ENCODE data around the gene FOXRED2.
A peak's percentile ranks its signal among the peaks of the same experiment; 100 is the strongest.
"Not testable (repeated sequence)": the region's sequence is repeated elsewhere in the genome, so short reads cannot be mapped to it uniquely, and the experiment has no call there.

Gene FOXRED2

GRCh38 chr22:36506637-36507517 lies at the start of gene FOXRED2:
Gene FOXRED2, minus strand, starts transcription at chr22:36507040. Its CDS starts 618 bp downstream, at chr22:36506422.
- peak; percentile 83 for DNase-seq (ENCODE audit: low read depth)

DNA sequence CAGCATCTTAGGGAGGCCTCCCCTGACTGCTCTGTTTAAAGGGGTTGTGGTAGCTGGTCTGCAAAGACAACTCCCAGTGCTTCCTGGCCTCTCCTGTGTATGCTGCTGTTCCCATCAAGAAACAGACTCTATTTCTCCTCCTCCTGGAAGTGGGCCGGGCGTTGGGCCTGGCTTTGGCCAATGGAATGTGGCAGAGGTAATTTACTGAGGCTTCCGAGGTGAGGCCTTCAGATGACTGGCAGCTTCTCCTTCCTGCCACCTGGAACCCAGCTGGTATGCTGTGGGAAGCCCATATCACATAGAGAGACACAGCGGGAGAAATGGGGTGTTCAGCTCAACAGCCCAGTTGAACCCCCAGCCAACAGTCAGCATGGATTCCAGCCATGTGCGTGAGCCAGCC lies 47.3 kb upstream of the FOXRED2 start:
- DNase-seq (ENCODE audit: low read depth), result no peak

- DNase-seq (ENCODE audit: low read depth), result no peak
These were observed 45.4 kb upstream of the FOXRED2 start for GRCh38 chr22:36552289-36552688.

DNA sequence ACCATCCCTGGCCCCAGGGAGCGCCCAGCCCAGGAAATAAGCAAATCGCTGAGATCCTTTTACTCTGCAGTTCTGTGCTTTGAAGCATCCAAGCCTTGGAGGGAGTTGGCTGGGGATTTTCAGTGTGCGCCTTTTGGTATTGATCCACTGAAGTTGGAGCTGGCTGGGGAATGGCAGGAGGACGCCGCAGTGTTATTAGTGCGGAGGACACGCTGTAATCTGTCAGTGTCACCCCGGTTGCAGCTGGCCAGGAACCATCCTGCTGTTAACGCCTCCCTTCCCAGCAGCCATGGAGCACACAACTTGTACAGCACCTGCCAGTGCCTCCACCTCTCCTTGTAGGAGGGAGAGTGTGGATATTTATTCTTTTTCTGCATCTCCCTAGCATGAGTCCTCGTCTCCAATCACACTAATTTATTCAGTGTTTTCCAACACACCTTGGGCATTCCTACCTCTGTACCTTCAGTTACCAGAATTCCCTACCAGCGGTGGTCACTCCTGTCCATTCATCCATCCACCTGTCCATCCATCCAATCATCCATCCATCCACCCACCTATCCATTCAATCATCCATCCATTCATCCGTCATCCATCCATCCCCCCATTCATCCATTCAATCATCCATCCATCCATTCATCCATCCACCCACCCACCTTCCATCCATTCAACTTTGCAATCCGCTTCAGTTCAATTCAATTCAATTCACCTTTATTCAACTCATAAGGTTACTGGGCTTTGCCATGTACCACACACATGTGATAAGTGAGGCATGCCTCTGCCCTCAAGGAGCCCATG lies 44.1 kb upstream of the FOXRED2 start:
- no peak for DNase-seq (ENCODE audit: low read depth)

- no peak for DNase-seq (ENCODE audit: low read depth)
These were observed 42.2 kb upstream of the FOXRED2 start for GRCh38 chr22:36549033-36549432.

- DNase-seq (ENCODE audit: low read depth), result no peak
These were observed 41.8 kb upstream of the FOXRED2 start for GRCh38 chr22:36548606-36549005.

GRCh38 chr22:36546932-36547331 lies 40.1 kb upstream of the FOXRED2 start:
- no peak for DNase-seq (ENCODE audit: low read depth)

DNA sequence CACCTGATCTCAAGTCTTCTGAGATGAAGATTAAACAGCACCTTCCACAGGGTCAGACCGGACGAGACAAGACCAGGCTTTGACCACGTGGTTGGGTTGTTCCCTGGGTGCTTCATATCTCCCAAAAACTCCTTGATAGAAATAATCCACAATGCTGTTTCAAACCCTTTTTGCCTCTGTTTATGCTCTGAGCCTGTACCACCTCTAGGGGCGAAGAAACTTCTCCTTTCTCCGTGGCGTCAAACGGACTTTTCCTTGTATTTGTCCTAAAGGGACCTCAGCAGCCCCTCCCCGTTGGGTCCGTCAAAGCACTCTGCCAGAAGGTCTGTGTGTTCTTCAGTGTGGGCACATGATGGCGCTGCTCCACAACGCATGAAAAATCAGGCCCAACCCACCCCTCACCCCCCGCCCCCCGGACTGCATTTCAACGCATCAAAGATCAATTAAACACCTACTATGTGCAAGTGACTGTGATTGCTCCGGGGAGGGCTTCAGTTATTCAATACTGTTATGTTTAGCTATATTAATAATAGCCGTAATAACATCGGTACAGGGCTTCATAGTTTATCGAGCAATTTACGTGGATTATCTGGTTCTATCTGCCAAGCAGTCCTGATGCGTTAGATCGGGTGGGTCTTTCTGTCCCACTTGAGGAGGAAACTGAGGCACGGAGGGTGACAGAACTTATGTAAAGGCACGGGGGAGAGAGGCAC lies 39.4 kb upstream of the FOXRED2 start:
- no peak for DNase-seq (ENCODE audit: low read depth)

- no peak for DNase-seq (ENCODE audit: low read depth)
These were observed 37.3 kb upstream of the FOXRED2 start for GRCh38 chr22:36544107-36544620.

GRCh38 chr22:36541831-36542411 lies 35.1 kb upstream of the FOXRED2 start:
- DNase-seq (ENCODE audit: low read depth), result peak; percentile 35

- DNase-seq (ENCODE audit: low read depth), result no peak
These were observed 34.2 kb upstream of the FOXRED2 start for GRCh38 chr22:36540867-36541642.

DNA sequence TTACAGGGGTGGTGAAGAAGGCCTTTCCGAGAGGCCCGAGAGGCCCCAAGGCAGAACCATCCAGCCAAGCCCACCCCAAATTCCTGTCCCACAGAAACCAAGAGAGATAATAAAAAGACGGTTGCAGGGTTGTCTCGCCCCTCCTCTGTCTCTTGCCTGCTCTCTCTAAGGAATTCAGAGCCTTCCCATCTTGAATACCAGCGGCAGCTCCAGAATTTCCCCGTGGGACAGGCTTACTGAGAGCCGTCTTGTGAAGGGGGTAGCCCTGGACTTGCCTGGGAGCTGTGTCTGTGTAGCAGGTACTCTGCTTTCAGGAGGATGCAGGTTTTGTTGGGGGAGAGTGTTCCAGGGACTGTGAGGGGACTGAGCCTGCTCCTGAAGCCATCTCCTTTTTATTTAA lies 31.7 kb upstream of the FOXRED2 start:
- no peak for DNase-seq (ENCODE audit: low read depth)

DNA sequence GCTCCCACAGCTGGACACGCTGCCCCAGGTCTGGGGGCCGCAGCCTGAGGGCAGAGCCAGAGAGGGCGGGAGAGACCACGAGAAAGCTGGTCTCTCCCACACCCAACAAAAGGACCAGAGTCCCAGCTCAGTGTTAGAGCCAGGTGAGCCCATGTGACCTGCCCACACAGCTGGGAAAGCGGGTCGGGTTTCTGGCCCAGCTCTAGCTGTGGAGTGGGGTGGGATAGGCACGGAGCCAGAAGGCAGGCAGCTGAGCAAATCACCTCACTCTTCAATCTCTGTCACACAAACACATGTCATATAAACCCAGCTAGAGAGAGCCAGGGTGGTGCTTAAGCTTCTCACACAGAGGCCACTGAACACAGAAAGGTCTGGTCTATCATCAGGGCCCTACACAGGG lies 29.9 kb upstream of the FOXRED2 start:
- DNase-seq (ENCODE audit: low read depth), result no peak

- not testable (repeated sequence) for DNase-seq (ENCODE audit: low read depth)
These were observed 26.5 kb upstream of the FOXRED2 start for GRCh38 chr22:36533320-36533719.

DNA sequence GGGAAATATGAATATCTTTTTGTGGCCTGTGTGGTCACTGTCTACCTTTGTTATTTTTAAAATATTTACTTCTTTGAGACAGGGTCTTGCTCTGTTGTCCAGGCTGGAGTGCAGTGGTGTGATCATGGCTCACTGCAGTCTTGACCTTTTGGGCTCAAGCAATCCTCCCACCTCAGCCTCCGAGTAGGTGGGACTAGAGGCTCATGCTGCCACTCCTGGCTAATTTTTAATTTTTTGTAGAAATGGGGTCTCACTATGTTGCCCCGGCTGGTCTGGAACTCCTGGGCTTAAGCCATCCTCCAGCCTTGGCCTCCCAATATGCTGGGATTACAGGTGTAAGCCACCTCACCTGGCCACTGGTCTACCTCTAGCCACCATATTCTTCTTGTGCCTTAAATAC lies 25.6 kb upstream of the FOXRED2 start:
- no peak for DNase-seq (ENCODE audit: low read depth)

DNA sequence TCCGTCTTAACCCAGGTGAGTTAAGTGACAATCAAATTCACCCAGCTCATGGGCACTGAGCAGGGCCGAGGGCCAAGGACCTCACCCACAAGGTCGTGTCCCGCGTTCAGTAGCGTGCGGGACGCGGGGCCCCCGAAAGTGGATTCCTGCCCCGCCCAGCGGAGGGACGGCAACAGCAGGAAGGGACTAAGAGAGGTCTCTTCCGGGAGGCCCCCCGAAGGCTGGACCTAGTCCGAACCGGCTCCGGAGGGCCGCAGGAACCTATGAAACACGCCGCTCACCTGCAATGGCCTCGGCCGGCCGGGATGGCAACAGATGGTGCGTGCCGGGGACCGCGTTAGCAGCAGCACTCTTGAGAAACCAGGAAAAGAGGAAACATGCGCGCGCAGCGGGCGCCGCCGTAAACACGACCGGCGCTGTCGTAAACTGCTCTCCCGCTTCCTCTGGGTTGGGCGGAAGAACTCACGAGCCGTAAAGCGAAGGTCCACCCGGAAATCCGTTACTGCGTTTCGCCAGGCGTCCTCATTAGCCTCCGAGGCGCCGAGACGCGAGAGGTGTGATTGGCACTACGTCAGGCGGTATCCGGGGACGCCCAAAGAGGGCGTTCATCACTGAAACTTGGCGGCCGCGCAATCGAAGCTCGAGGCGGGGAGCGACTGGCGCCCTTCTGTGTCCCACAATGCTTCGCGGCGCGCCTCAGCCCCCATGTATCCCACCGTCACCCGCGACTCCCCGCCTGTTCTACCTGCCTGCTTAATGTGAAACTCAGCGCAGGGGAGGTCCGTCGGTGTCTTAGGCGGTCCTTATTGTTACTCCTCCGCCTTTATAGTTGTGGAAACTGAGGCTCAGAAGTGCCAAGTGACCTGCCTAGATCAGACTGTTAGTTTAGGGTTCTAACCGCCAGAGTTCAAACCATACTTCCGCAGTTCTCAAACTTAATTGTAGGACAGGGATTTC lies 22.2 kb upstream of the FOXRED2 start, which contains the start of gene EIF3D:
Gene EIF3D, minus strand, starts transcription at position 372 of the 957 bp plus-strand sequence. CDS start 3,045 bp downstream, outside the sequence.
- peak; percentile 97 for DNase-seq (ENCODE audit: low read depth)

- no peak for DNase-seq (ENCODE audit: low read depth)
These were observed 21.5 kb upstream of the FOXRED2 start for GRCh38 chr22:36528341-36528740.

GRCh38 chr22:36522662-36523061 lies 15.8 kb upstream of the FOXRED2 start:
- DNase-seq (ENCODE audit: low read depth), result no peak

GRCh38 chr22:36520423-36520822 lies 13.6 kb upstream of the FOXRED2 start:
- DNase-seq (ENCODE audit: low read depth), result no peak

DNA sequence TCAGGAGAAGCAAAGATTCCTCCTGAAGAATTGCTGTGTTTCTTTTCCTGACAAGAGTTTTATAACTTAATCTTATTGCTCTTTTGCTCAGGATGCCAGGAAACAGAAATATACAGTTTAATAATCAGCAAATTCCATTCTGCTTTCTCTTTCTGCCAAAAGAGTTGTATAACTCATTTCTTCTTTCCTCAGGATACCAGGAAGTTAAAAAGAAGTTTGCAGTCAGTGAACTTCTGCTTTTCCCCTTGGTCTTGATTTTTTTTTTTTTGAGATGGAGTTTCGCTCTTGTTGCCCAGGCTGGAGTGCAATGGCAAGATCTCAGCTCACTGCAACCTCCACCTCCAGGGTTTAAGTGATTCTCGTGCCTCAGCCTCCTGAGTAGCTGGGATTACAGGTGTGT lies 13.1 kb upstream of the FOXRED2 start:
- not testable (repeated sequence) for DNase-seq (ENCODE audit: low read depth)
